ENCODE measurements around the gene MCTP1. TPM values are rescaled to one million over a fixed set of nuclear protein-coding genes. Genes with fewer than 3 reads are reported as not detected.

The MCTP1 gene
- total and polyA plus RNA-seq, 2 of the 13 experiments (the other 11 are each of a cell fraction or from before 2014, with no cell fraction given): 0.15 to 0.48 TPM

DNA sequence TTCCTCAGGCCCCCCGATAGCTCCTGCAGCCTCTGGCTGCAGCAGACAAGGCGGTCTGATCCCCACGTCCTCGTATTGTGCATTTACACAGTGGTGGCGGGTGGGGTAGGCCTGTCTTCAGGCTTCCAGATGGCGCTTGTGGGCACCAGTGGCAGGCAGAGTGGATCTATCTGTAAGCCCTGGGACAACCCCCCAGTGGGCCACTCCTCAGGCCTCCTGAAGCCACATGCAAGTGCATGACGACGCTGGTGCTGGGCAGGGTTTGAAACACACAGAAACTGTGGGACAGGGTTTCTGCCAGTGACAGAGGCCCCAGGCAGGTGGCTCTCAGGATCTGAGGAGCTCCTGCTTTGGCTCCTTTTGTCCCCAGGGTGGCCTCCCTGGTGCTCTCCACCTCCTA lies 624.4 kb downstream of the MCTP1 start:
- Histone ChIP-seq H3K4me1 (ENCODE audit: insufficient read depth, low read length) (no peaks in the 10 kb centered on the region), H3K9ac (ENCODE audit: insufficient read depth, low read depth, low read length) (no peak overlapping the region), H3K9me3 (ENCODE audit: low read length) (peaks cover 15% of the 10 kb centered on the region), H3K4me2 (ENCODE audit: low read depth, low read length) (no peak overlapping the region), H4K20me1 (ENCODE audit: insufficient read depth, low read length) (no peaks in the 10 kb centered on the region), H3K36me3 (replicated peaks in 1 of 2; ENCODE audit: control insufficient read depth in 1 of 2, insufficient read depth in 2 of 2, low read length in 2 of 2) (peaks cover 1 to 6% of the 10 kb centered on the region in 2 experiments; a peak in 3 of 5 replicates), H2AFZ (ENCODE audit: low read length) (no peak overlapping the region), H3K79me2 (ENCODE audit: insufficient read depth, low read length) (no peaks in the 10 kb centered on the region), H3K4me3 (replicated peaks in 1 of 3; ENCODE audit: insufficient read depth in 1 of 3, low read depth in 2 of 3, low read length in 3 of 3) (no peak overlapping the region), H3K27me3 (ENCODE audit: control insufficient read depth in 1 of 2, insufficient read depth in 2 of 2, low read length in 2 of 2) (no peaks in the 10 kb centered on the region), H3K27ac (ENCODE audit: extremely low read length, insufficient read depth, low read length) (no peak overlapping the region)
- ChIA-PET CTCF (ENCODE audit: low intra/inter-chr PET ratio, low total read pairs) (no interaction called here), POLR2A (no interaction called here)
- TF ChIP-seq, protein P1, sequence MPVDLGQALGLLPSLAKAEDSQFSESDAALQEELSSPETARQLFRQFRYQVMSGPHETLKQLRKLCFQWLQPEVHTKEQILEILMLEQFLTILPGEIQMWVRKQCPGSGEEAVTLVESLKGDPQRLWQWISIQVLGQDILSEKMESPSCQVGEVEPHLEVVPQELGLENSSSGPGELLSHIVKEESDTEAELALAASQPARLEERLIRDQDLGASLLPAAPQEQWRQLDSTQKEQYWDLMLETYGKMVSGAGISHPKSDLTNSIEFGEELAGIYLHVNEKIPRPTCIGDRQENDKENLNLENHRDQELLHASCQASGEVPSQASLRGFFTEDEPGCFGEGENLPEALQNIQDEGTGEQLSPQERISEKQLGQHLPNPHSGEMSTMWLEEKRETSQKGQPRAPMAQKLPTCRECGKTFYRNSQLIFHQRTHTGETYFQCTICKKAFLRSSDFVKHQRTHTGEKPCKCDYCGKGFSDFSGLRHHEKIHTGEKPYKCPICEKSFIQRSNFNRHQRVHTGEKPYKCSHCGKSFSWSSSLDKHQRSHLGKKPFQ (CRISPR knock-in tag; IDR thresholded peaks at IDR 0.05; ENCODE audit: insufficient replicate concordance): no peak
- TF ChIP-seq ARHGAP35 (CRISPR knock-in tag; IDR thresholded peaks at IDR 0.05; ENCODE audit: borderline replicate concordance): no peak
- TF ChIP-seq, protein P2, sequence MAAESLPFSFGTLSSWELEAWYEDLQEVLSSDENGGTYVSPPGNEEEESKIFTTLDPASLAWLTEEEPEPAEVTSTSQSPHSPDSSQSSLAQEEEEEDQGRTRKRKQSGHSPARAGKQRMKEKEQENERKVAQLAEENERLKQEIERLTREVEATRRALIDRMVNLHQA (CRISPR knock-in tag; IDR thresholded peaks at IDR 0.05): no peak
- TF ChIP-seq GFI1 (CRISPR knock-in tag; IDR thresholded peaks at IDR 0.05; ENCODE audit: borderline replicate concordance): no peak
- no peak for TF ChIP-seq KMT2A (CRISPR knock-in tag; IDR thresholded peaks at IDR 0.05)
- FAIRE-seq: no peak
- in situ Hi-C loops (cut with HindIII; ENCODE audit: extremely low pct_ligation_motif_present, low pct_unique_long_range_greater_than_20kb): no loop called here
- no peak for ATAC-seq
- BruUV-seq (replicated peaks): no TSS peak
- no peak for DNase-seq (ENCODE audit: low spot score)
- intact Hi-C loops (cut with micrococcal nuclease; ENCODE audit: unreplicated experiment): no loop called here
- WGBS (ENCODE audit: low lambda C conversion rate): 85% methylated on average over 5 of the region's 8 CpGs

DNA sequence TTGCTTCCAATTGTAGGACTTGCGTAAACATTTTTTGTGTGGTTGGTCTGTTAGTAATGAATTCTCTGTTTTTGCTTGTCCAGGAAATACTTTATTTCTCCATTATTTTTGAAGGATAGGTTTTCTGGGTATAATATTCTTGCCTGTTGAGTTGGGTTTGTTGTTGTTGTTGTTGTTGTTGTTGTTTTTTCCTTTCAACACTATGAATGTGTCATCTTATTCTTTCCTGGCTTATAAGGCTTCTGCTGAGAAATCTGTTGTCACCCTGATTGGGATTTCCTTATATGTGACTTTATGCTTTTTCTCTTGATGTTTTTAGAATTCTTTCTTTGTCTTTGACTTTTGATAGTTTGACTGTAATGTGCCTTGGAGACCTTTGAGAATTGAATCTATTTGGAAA lies 626.6 kb downstream of the MCTP1 start:
- Histone ChIP-seq H3K9ac (ENCODE audit: insufficient read depth, low read depth, low read length) (no peak overlapping the region), H3K36me3 (replicated peaks in 1 of 2; ENCODE audit: control insufficient read depth in 1 of 2, insufficient read depth in 2 of 2, low read length in 2 of 2) (peaks cover 1 to 5% of the 10 kb centered on the region in 2 experiments; a peak in 1 of 5 replicates), H4K20me1 (ENCODE audit: insufficient read depth, low read length) (no peaks in the 10 kb centered on the region), H3K79me2 (ENCODE audit: insufficient read depth, low read length) (no peaks in the 10 kb centered on the region), H3K9me3 (ENCODE audit: low read length) (peaks cover 20% of the 10 kb centered on the region), H3K27me3 (ENCODE audit: control insufficient read depth in 1 of 2, insufficient read depth in 2 of 2, low read length in 2 of 2) (no peaks in the 10 kb centered on the region), H3K4me2 (ENCODE audit: low read depth, low read length) (no peak overlapping the region), H3K4me3 (replicated peaks in 1 of 3; ENCODE audit: insufficient read depth in 1 of 3, low read depth in 2 of 3, low read length in 3 of 3) (no peak overlapping the region), H2AFZ (ENCODE audit: low read length) (no peak overlapping the region), H3K4me1 (ENCODE audit: insufficient read depth, low read length) (no peaks in the 10 kb centered on the region), H3K27ac (ENCODE audit: extremely low read length, insufficient read depth, low read length) (no peak overlapping the region)
- BruUV-seq (replicated peaks): no TSS peak
- ChIA-PET CTCF (ENCODE audit: low intra/inter-chr PET ratio, low total read pairs) (no interaction called here), POLR2A (no interaction called here)
- intact Hi-C loops (cut with micrococcal nuclease; ENCODE audit: unreplicated experiment) (no loop called here), in situ Hi-C loops (cut with HindIII; ENCODE audit: extremely low pct_ligation_motif_present, low pct_unique_long_range_greater_than_20kb) (no loop called here)
- ATAC-seq (no peak), DNase-seq (ENCODE audit: low spot score) (no peak), FAIRE-seq (no peak)
- TF ChIP-seq, protein P3, sequence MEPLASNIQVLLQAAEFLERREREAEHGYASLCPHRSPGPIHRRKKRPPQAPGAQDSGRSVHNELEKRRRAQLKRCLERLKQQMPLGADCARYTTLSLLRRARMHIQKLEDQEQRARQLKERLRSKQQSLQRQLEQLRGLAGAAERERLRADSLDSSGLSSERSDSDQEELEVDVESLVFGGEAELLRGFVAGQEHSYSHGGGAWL (CRISPR knock-in tag; IDR thresholded peaks at IDR 0.05): no peak
- TF ChIP-seq, protein P4, sequence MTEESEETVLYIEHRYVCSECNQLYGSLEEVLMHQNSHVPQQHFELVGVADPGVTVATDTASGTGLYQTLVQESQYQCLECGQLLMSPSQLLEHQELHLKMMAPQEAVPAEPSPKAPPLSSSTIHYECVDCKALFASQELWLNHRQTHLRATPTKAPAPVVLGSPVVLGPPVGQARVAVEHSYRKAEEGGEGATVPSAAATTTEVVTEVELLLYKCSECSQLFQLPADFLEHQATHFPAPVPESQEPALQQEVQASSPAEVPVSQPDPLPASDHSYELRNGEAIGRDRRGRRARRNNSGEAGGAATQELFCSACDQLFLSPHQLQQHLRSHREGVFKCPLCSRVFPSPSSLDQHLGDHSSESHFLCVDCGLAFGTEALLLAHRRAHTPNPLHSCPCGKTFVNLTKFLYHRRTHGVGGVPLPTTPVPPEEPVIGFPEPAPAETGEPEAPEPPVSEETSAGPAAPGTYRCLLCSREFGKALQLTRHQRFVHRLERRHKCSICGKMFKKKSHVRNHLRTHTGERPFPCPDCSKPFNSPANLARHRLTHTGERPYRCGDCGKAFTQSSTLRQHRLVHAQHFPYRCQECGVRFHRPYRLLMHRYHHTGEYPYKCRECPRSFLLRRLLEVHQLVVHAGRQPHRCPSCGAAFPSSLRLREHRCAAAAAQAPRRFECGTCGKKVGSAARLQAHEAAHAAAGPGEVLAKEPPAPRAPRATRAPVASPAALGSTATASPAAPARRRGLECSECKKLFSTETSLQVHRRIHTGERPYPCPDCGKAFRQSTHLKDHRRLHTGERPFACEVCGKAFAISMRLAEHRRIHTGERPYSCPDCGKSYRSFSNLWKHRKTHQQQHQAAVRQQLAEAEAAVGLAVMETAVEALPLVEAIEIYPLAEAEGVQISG (CRISPR knock-in tag; IDR thresholded peaks at IDR 0.05): no peak
- TF ChIP-seq ZFP1 (CRISPR knock-in tag; IDR thresholded peaks at IDR 0.05): 0 out of 2 replicates have a peak, but pooled peaks have one; percentile 54
- TF ChIP-seq FOXP1 (IDR thresholded peaks at IDR 0.05): peak; percentile 71
- TF ChIP-seq FOXP1 (CRISPR knock-in tag; IDR thresholded peaks at IDR 0.05): no peak
- 100% methylated on average over 1 of the region's 1 CpG for WGBS (ENCODE audit: low lambda C conversion rate)
